Natural killer cell treated with Interleukin-12 subunit alpha and Interleukin-12 subunit beta and Interleukin-15 and Interleukin-18, amount 100 ng/mL, for 72 hours (primary cell): ENCODE measurements around the gene ADARB2. TPM values are rescaled to one million over a fixed set of nuclear protein-coding genes. Genes with fewer than 3 reads are reported as not detected.
"Not testable (repeated sequence)": the region's sequence is repeated elsewhere in the genome, so short reads cannot be mapped to it uniquely, and the experiment has no call there.

ENCODE experiments used
- ATAC-seq, 2 donors: fragments of 150-1000 bp; cut with Tn5 transposase in 1 of 2; sonication (Bioruptor Pico), chemical (Tn5 transposase) in 1 of 2; 2 replicates each; pipeline ENCODE4 v1.10.0; 2021
- DNase-seq: peaks from one replicate; pipeline ENCODE4 v3.0.0; 2022; ENCODE audit warnings: low spot score
- H3K27ac Mint-ChIP-seq, 2 donors: 1 replicate in 1 of 2; 2 replicates in 1 of 2; pipeline ENCODE4 v1.8.0; 2022; ENCODE audit warnings: mixed read lengths in 2 of 2, mild to moderate bottlenecking in 1 of 2, moderate library complexity in 1 of 2
- H3K27me3 Mint-ChIP-seq, 2 donors: 1 replicate in 1 of 2; 2 replicates in 1 of 2; pipeline ENCODE4 v1.8.0; 2022; ENCODE audit warnings: mixed read lengths in 2 of 2
- H3K36me3 Mint-ChIP-seq: one replicate; pipeline ENCODE4 v1.8.0; 2022; ENCODE audit warnings: mixed read lengths
- H3K4me1 Mint-ChIP-seq, 2 donors: 1 replicate in 1 of 2; 2 replicates in 1 of 2; pipeline ENCODE4 v1.8.0; 2022; ENCODE audit warnings: low read depth in 2 of 2, mixed read lengths in 2 of 2, mild to moderate bottlenecking in 1 of 2
- H3K4me3 Mint-ChIP-seq: one replicate; pipeline ENCODE4 v1.8.0; 2022; ENCODE audit warnings: mixed read lengths
- H3K9me3 Mint-ChIP-seq: 2 replicates; pipeline ENCODE4 v1.8.0; 2022; ENCODE audit warnings: mixed read lengths
- total RNA-seq, 2 donors: library from RNA; stranded (reverse); gene quantifications; one replicate each; pipeline ENCODE4 v1.2.3, GENCODE V29; 2022

The ADARB2 gene
- total RNA-seq, 2 donors from 2014 or later: not detected

GRCh38 chr10:1169186-1169885, 568.0 kb downstream of the ADARB2 start:
- no peaks in the 10 kb centered on the region for H3K9me3 Mint-ChIP-seq
- no peaks in the 10 kb centered on the region for H3K4me1 Mint-ChIP-seq
- H3K4me3 Mint-ChIP-seq: no peak overlapping the region
- H3K27ac Mint-ChIP-seq: no peak overlapping the region
- DNase-seq (peak; percentile 35), ATAC-seq (no peak)
- peaks cover 3 to 8% of the 10 kb centered on the region in 2 donors for H3K27me3 Mint-ChIP-seq
- no peaks in the 10 kb centered on the region for H3K36me3 Mint-ChIP-seq

- Mint-ChIP-seq H3K27ac (no peak overlapping the region), H3K4me1 (no peaks in the 10 kb centered on the region), H3K9me3 (no peaks in the 10 kb centered on the region), H3K27me3 (peaks cover 3 to 8% of the 10 kb centered on the region in 2 donors), H3K36me3 (no peaks in the 10 kb centered on the region), H3K4me3 (no peak overlapping the region)
- ATAC-seq (no peak), DNase-seq (no peak)
These were observed 568.6 kb downstream of the ADARB2 start for GRCh38 chr10:1168763-1169162.

- no peak overlapping the region for H3K4me3 Mint-ChIP-seq
- H3K9me3 Mint-ChIP-seq: no peaks in the 10 kb centered on the region
- no peaks in the 10 kb centered on the region for H3K4me1 Mint-ChIP-seq
- no peak for DNase-seq
- no peak overlapping the region for H3K27ac Mint-ChIP-seq
- H3K27me3 Mint-ChIP-seq: peaks cover 3 to 8% of the 10 kb centered on the region in 2 donors
- ATAC-seq: no peak
- no peaks in the 10 kb centered on the region for H3K36me3 Mint-ChIP-seq
These were observed 570.5 kb downstream of the ADARB2 start for GRCh38 chr10:1166828-1167275.

- Mint-ChIP-seq H3K27me3 (peaks cover 3 to 8% of the 10 kb centered on the region in 2 donors), H3K27ac (no peak overlapping the region), H3K9me3 (no peaks in the 10 kb centered on the region), H3K36me3 (no peaks in the 10 kb centered on the region), H3K4me3 (no peak overlapping the region), H3K4me1 (no peaks in the 10 kb centered on the region)
- DNase-seq: no peak
- ATAC-seq: no peak
These were observed 571.1 kb downstream of the ADARB2 start for GRCh38 chr10:1166101-1166827.

GRCh38 chr10:1163831-1164230, 573.5 kb downstream of the ADARB2 start:
- ATAC-seq (no peak), DNase-seq (no peak)
- no peaks in the 10 kb centered on the region for H3K4me1 Mint-ChIP-seq
- H3K9me3 Mint-ChIP-seq: no peaks in the 10 kb centered on the region
- H3K27me3 Mint-ChIP-seq: peaks cover 3 to 8% of the 10 kb centered on the region in 2 donors
- no peak overlapping the region for H3K4me3 Mint-ChIP-seq
- H3K36me3 Mint-ChIP-seq: no peaks in the 10 kb centered on the region
- H3K27ac Mint-ChIP-seq: no peak overlapping the region

GRCh38 chr10:1163204-1163660, 574.1 kb downstream of the ADARB2 start:
- ATAC-seq (peak in 1 of 2 donors; percentile 40), DNase-seq (no peak)
- H3K27me3 Mint-ChIP-seq: peaks cover 3 to 8% of the 10 kb centered on the region in 2 donors
- no peak overlapping the region for H3K27ac Mint-ChIP-seq
- no peaks in the 10 kb centered on the region for H3K9me3 Mint-ChIP-seq
- H3K4me1 Mint-ChIP-seq: no peaks in the 10 kb centered on the region
- H3K4me3 Mint-ChIP-seq: no peak overlapping the region
- no peaks in the 10 kb centered on the region for H3K36me3 Mint-ChIP-seq

- H3K27me3 Mint-ChIP-seq: peaks cover 3 to 10% of the 10 kb centered on the region in 2 donors
- H3K4me3 Mint-ChIP-seq: no peak overlapping the region
- H3K4me1 Mint-ChIP-seq: no peaks in the 10 kb centered on the region
- H3K36me3 Mint-ChIP-seq: no peaks in the 10 kb centered on the region
- no peak overlapping the region for H3K27ac Mint-ChIP-seq
- DNase-seq: no peak
- no peaks in the 10 kb centered on the region for H3K9me3 Mint-ChIP-seq
- ATAC-seq: peak in 1 of 2 donors; percentile 12
These were observed 574.7 kb downstream of the ADARB2 start for GRCh38 chr10:1162481-1163203.

- ATAC-seq: not testable (repeated sequence)
- H3K27me3 Mint-ChIP-seq: peaks cover 5 to 19% of the 10 kb centered on the region in 2 donors
These were observed 576.0 kb downstream of the ADARB2 start for GRCh38 chr10:1161315-1161673.

GRCh38 chr10:1160561-1161314, 576.6 kb downstream of the ADARB2 start:
- no peak for ATAC-seq
- Mint-ChIP-seq H3K36me3 (no peaks in the 10 kb centered on the region), H3K9me3 (no peaks in the 10 kb centered on the region), H3K4me3 (no peak overlapping the region), H3K4me1 (no peaks in the 10 kb centered on the region), H3K27ac (no peak overlapping the region), H3K27me3 (peaks cover 5 to 19% of the 10 kb centered on the region in 2 donors)
- DNase-seq: no peak

More at GRCh38 chr10:1161315-1161673, 576.0 kb downstream of the ADARB2 start:
- not testable (repeated sequence) for H3K4me1 Mint-ChIP-seq, H3K27ac Mint-ChIP-seq, DNase-seq, H3K9me3 Mint-ChIP-seq, H3K4me3 Mint-ChIP-seq, H3K36me3 Mint-ChIP-seq

GRCh38 chr10:1159131-1160061, 577.9 kb downstream of the ADARB2 start:
- H3K9me3 Mint-ChIP-seq: no peaks in the 10 kb centered on the region
- H3K4me1 Mint-ChIP-seq: no peaks in the 10 kb centered on the region
- no peaks in the 10 kb centered on the region for H3K36me3 Mint-ChIP-seq
- no peak overlapping the region for H3K4me3 Mint-ChIP-seq
- H3K27me3 Mint-ChIP-seq: peaks cover 5 to 10% of the 10 kb centered on the region in 2 donors
- DNase-seq: no peak
- ATAC-seq: no peak
- H3K27ac Mint-ChIP-seq: no peak overlapping the region

GRCh38 chr10:1158536-1158935, 578.8 kb downstream of the ADARB2 start:
- H3K4me3 Mint-ChIP-seq, H3K4me1 Mint-ChIP-seq, DNase-seq, H3K27ac Mint-ChIP-seq, H3K36me3 Mint-ChIP-seq, H3K9me3 Mint-ChIP-seq, ATAC-seq: not testable (repeated sequence)
- peaks cover 5 to 10% of the 10 kb centered on the region in 2 donors for H3K27me3 Mint-ChIP-seq

GRCh38 chr10:1158066-1158465, 579.3 kb downstream of the ADARB2 start:
- H3K36me3 Mint-ChIP-seq: no peaks in the 10 kb centered on the region
- no peak for ATAC-seq
- H3K27me3 Mint-ChIP-seq: peaks cover 5 to 10% of the 10 kb centered on the region in 2 donors

More at GRCh38 chr10:1158066-1158465, 579.3 kb downstream of the ADARB2 start:
- no peaks in the 10 kb centered on the region for H3K4me1 Mint-ChIP-seq
- no peaks in the 10 kb centered on the region for H3K9me3 Mint-ChIP-seq
- no peak overlapping the region for H3K4me3 Mint-ChIP-seq
- H3K27ac Mint-ChIP-seq: no peak overlapping the region
- no peak for DNase-seq
